Suprapubic skin (tissue), 4 donors: ENCODE data around the gene TNFSF8. TPM values are rescaled to one million over a fixed set of nuclear protein-coding genes. Genes with fewer than 3 reads are reported as not detected.

Source experiments
- DNase-seq, 2 donors: peaks; one replicate each; pipeline ENCODE4 v3.0.0-alpha.2; 2019; ENCODE audit warnings: low spot score in 2 of 2
- H3K27ac ChIP-seq: fragments of 200-600 bp; sonication (generic); one replicate; pipeline ENCODE4 v1.5.1; 2019
- H3K27me3 ChIP-seq: fragments of 200-600 bp; sonication (generic); one replicate; pipeline ENCODE4 v1.5.1; 2019
- H3K36me3 ChIP-seq: fragments of 200-600 bp; sonication (generic); one replicate; pipeline ENCODE4 v1.5.1; 2019
- H3K4me1 ChIP-seq: fragments of 200-600 bp; sonication (generic); one replicate; pipeline ENCODE4 v1.5.1; 2019
- H3K4me3 ChIP-seq: fragments of 200-600 bp; sonication (generic); one replicate; pipeline ENCODE4 v1.5.1; 2019; ENCODE audit warnings: mild to moderate bottlenecking
- H3K9me3 ChIP-seq: fragments of 200-600 bp; sonication (generic); one replicate; pipeline ENCODE4 v1.5.1; 2019
- EP300 ChIP-seq: sonication (generic); formaldehyde crosslinking; IDR thresholded peaks from one replicate; pipeline ENCODE4 v1.6.1; 2017; ENCODE audit warnings: antibody characterized with exemption
- POLR2A ChIP-seq, 2 donors: fragments of 450-650 bp; IDR thresholded peaks; one replicate each; pipeline ENCODE4 v1.6.1; 2017; ENCODE audit warnings: antibody characterized with exemption in 2 of 2, mild to moderate bottlenecking in 2 of 2, moderate library complexity in 2 of 2
- POLR2AphosphoS5 ChIP-seq, 3 donors: sonication (generic); formaldehyde crosslinking; IDR thresholded peaks; one replicate each; pipeline ENCODE4 v1.6.1; 2017; ENCODE audit warnings: antibody characterized with exemption in 3 of 3
- WGBS: methylation state at CpG from one replicate; pipeline ENCODE4 v1.1.5; 2018; 5-methylcytosine and 5-hydroxymethylcytosine counted together
- total RNA-seq, 4 donors: library from RNA; depleted of rRNA; stranded (reverse); fragments of >200 nt; gene quantifications; one replicate each; pipeline ENCODE4 v1.1.0, GENCODE V29; 2016
- TF ChIP-seq, protein P1 (sequence below), 2 donors: fragments of 200-600 bp in 1 of 2; fragments of 450-650 bp in 1 of 2; sonication (generic) in 1 of 2; IDR thresholded peaks; one replicate each; pipeline ENCODE4 v1.5.1; 2016 to 2019; ENCODE audit warnings: antibody characterized with exemption in 2 of 2, mild to moderate bottlenecking in 1 of 2, moderate library complexity in 1 of 2

TNFSF8 gene
- total RNA-seq, 4 donors from 2014 or later = 0.23 to 4.0 (median 1.4) TPM

DNA sequence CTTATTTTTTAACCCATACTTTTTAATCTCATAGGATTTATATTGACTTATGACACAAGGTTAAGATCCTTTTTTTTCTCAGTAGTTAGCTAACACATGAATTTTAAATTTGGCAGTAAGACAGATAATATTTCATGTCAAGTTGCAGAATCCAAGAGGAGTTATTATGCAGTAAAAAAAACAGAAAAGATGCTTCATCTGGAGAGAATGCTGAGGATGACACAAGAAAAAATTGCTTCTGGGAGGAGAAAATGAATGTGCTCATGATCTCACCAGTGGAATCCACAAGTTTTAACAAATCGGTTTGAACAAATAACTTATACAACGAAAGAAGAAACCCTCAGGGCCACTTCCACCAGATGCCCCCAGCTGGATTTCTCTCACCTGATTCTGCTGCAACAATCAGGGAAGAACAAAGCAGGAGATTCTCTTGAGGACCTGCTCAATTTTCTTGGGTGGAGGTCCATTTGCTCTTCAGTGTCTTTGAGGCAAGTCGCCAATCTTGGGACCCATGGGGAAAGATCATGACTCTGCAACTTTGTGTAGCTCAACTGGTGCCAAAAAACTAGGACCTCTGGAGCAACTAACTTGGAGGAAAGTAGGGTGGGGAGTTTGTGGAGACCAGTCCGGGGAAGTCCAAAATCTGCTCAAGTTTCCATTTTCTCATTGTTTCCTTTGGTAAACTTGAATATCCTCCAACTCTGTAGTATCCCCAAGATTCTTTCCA lies 74.0 kb downstream of the TNFSF8 start:
- TF ChIP-seq, protein P1, sequence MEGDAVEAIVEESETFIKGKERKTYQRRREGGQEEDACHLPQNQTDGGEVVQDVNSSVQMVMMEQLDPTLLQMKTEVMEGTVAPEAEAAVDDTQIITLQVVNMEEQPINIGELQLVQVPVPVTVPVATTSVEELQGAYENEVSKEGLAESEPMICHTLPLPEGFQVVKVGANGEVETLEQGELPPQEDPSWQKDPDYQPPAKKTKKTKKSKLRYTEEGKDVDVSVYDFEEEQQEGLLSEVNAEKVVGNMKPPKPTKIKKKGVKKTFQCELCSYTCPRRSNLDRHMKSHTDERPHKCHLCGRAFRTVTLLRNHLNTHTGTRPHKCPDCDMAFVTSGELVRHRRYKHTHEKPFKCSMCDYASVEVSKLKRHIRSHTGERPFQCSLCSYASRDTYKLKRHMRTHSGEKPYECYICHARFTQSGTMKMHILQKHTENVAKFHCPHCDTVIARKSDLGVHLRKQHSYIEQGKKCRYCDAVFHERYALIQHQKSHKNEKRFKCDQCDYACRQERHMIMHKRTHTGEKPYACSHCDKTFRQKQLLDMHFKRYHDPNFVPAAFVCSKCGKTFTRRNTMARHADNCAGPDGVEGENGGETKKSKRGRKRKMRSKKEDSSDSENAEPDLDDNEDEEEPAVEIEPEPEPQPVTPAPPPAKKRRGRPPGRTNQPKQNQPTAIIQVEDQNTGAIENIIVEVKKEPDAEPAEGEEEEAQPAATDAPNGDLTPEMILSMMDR (IDR thresholded peaks at IDR 0.05) = no peak
- TF ChIP-seq EP300 = no peak
- no peak overlapping the region for H3K4me3 ChIP-seq
- 52% methylated on average over 4 of the region's 4 CpGs for WGBS
- H3K27me3 ChIP-seq = no peaks in the 10 kb centered on the region
- no peaks in the 10 kb centered on the region for H3K36me3 ChIP-seq
- peaks cover 6% of the 10 kb centered on the region for H3K4me1 ChIP-seq
- H3K9me3 ChIP-seq = no peaks in the 10 kb centered on the region
- no peak for DNase-seq
- peak overlapping the region; percentile 57 for H3K27ac ChIP-seq

DNA sequence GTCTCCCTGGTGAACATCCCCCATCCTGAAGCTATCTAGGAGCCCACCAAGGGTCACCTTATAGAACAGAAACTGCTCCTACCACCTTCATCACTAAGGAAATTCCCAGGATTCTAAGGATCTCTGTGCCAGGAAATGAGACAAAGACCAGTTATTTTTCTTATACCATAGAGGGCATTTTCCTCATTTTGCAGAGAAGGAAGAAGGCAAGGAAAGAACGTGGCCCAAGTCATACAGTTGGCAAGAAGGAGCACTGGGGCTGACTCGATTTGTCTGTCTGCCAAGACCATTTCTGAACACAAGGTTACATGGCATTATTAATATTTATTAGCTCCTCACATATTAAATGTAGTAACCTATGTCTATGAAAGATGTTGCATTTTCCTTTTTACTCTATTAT lies 74.9 kb downstream of the TNFSF8 start:
- Histone ChIP-seq H3K4me3 (no peak overlapping the region), H3K9me3 (no peaks in the 10 kb centered on the region), H3K36me3 (no peaks in the 10 kb centered on the region), H3K27me3 (no peaks in the 10 kb centered on the region), H3K4me1 (peaks cover 6% of the 10 kb centered on the region), H3K27ac (no peak overlapping the region)
- WGBS = 15% methylated on average over 2 of the region's 2 CpGs
- no peak for TF ChIP-seq POLR2A (IDR thresholded peaks at IDR 0.05)
- no peak for TF ChIP-seq EP300
- TF ChIP-seq, protein P1 (IDR thresholded peaks at IDR 0.05) = no peak
- no peak for TF ChIP-seq POLR2AphosphoS5 (IDR thresholded peaks at IDR 0.05)
- no peak for DNase-seq

DNA sequence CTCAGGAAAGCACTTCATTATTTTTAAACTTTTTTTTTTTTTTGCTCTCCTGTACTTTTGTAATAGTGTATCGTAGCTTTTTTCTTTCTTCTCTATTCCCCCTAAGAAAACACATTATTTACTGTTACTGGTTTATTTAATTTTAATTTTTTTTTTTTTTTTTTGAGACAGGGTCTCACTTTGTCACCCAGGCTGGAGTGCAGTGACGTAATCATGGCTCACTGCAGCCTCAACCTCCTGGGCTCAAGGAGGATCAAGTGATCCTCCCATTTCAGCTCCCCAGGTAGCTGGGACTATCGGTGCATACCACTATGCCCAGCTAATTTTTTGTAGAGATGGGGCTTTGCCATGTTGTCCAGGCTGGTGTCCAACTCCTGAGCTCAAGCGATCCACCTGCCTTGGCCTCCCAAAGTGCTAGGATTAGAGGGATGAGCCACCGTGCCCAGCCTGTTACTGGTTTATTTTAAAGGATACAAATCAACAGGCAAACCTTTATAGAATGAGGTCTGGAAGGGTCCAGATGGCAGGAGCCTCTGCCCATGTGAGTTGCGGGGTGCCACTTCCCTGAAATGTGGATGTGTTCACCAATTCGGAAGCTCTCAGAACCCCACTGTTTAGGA lies 75.5 kb downstream of the TNFSF8 start:
- TF ChIP-seq POLR2A (IDR thresholded peaks at IDR 0.05) = no peak
- TF ChIP-seq, protein P1 (IDR thresholded peaks at IDR 0.05) = no peak
- no peak for TF ChIP-seq POLR2AphosphoS5 (IDR thresholded peaks at IDR 0.05)
- no peak for TF ChIP-seq EP300
- H3K4me1 ChIP-seq = peaks cover 9% of the 10 kb centered on the region
- no peak overlapping the region for H3K4me3 ChIP-seq
- DNase-seq = no peak
- H3K36me3 ChIP-seq = no peaks in the 10 kb centered on the region
- 91% methylated on average over 7 of the region's 7 CpGs for WGBS
- H3K27me3 ChIP-seq = no peaks in the 10 kb centered on the region
- no peaks in the 10 kb centered on the region for H3K9me3 ChIP-seq
- H3K27ac ChIP-seq = no peak overlapping the region

DNA sequence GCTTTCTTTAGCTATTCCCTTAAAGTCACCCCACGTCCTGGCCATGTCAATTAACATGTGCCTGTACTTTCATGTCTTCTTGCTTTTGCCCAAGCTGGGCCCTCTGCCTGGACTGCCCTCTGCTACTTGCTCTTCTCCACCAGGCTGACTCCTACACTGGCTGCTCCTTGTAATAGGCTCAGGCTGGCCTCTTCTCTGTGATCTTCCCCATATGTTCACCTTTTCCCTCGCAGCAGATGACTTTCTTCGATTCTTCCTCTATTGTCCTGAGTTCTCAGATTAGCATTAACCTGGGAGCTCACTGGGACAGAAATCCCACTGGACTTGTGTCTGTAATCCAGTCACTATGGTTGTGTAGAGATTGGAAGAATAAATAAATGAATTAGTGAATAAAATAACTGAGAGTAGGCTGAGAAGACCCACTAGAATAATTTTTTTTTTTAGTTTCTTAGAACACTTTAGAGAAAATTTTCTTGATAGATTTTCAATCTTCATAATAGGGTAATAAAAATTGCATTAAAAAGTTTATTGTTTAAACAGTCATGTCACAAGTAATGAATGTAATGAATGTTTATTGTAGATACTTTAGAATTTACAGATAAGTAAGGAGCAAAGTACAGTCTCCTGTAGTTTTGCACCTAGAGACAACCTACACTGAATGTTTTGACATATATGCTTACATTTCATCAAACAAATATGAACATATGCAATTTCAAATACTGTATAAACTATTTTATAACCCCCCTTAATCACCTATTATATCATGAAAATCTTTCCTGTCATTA lies 77.1 kb downstream of the TNFSF8 start:
- Histone ChIP-seq H3K9me3 (no peaks in the 10 kb centered on the region), H3K27ac (no peak overlapping the region), H3K36me3 (no peaks in the 10 kb centered on the region), H3K4me1 (peaks cover 9% of the 10 kb centered on the region), H3K4me3 (no peak overlapping the region), H3K27me3 (no peaks in the 10 kb centered on the region)
- 92% methylated on average over 3 of the region's 3 CpGs for WGBS
- no peak for TF ChIP-seq POLR2A (IDR thresholded peaks at IDR 0.05)
- TF ChIP-seq, protein P1 (IDR thresholded peaks at IDR 0.05) = no peak
- TF ChIP-seq POLR2AphosphoS5 (IDR thresholded peaks at IDR 0.05) = no peak
- no peak for TF ChIP-seq EP300
- DNase-seq = no peak

DNA sequence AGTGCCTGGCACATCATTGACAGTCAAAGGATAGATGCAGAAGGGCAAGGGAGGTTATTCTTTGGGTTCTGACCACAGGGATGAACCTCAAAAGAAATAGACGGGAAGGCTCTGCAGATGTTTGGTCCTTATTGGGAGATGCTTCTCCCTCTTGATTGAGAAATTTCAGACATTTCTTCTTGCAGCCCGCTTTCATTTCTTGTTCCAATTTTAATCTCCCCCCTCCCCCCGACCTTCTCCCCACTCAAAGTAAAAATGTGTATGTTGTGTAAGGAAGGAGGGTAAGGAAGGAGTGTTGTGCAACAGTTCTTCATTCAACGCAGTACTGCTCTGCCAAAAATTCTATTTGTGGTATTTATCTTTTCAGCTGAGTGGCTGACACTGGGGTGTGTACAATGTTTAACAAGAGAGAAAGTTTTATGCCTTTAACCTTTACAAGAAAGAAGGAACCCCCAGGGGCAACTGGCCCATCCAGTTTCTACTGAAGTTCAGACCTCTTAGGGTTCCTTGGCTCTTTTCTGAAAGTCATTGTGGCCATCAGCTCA lies 78.3 kb downstream of the TNFSF8 start:
- WGBS = 45% methylated on average over 4 of the region's 4 CpGs
- H3K27ac ChIP-seq = no peak overlapping the region

More for the DNA sequence above, 78.3 kb downstream of the TNFSF8 start:
- DNase-seq = no peak
- no peaks in the 10 kb centered on the region for H3K36me3 ChIP-seq
- TF ChIP-seq, protein P1 (IDR thresholded peaks at IDR 0.05) = no peak
- no peak for TF ChIP-seq EP300
- no peak for TF ChIP-seq POLR2A (IDR thresholded peaks at IDR 0.05)
- no peak for TF ChIP-seq POLR2AphosphoS5 (IDR thresholded peaks at IDR 0.05)
- no peak overlapping the region for H3K4me3 ChIP-seq
- H3K9me3 ChIP-seq = no peaks in the 10 kb centered on the region
- no peaks in the 10 kb centered on the region for H3K27me3 ChIP-seq
- H3K4me1 ChIP-seq = peaks cover 9% of the 10 kb centered on the region
